Stimulated activated naive CD8-positive, alpha-beta T cell treated with anti-CD3 and anti-CD28 coated beads, Interleukin-15, Interleukin-2, amounts not matched to agents 100 U/mL and 50 U/mL, for 24 hours (primary cell): ENCODE measurements around the gene WNK4.

ENCODE experiments used
- ATAC-seq: fragments of 150-1000 bp; cut with Tn5 transposase; one replicate; pipeline ENCODE4 v1.10.0; 2021
- DNase-seq: peaks from one replicate; pipeline ENCODE4 v3.0.0; 2021

The WNK4 gene

DNA sequence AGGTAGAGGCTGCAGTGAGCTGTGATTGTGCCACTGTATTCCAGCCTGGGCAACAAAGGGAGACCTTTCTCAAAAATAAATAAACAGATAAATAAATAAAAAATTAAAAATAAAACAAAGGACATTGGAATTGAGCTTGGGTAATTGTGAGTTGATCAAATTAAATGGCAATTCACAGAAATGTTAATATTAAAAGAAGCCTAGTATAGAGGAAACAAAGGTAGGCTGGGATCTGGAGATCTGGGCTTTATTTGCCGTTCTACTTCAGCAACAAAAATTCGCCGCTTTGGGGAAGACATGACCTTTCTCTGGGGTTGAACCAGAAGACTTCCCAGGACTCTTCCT, 7.5 kb upstream of the WNK4 start:
- DNase-seq, result no peak
- no peak for ATAC-seq

DNA sequence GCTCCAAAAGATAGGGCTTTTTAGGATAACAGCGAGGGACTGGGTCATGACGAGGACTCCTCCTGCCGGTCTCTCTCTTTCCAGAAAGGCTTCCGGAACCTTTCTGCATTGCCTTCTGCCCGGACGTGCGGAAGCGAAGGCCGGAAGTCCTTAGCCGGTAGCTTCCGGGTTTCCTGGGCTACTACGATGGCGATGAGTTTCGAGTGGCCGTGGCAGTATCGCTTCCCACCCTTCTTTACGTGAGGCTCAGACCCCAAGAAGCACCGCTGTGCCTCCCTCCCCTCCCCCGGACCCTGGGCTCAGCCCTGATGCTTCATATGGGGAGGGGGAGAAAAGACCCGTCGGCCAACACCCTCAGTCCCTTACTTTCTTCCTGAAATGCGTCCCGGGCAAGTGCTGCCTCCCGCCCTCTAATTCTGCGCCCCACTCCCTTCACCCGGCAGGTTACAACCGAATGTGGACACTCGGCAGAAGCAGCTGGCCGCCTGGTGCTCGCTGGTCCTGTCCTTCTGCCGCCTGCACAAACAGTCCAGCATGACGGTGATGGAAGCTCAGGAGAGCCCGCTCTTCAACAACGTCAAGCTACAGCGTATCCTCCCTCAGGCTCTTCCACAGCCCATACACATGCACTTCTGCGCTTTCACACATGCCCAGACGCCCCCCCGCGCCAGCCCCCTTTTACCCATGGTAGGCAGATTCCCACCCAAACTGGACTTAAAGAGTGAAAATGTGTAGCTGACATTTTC, 6.9 kb upstream of the WNK4 start, which contains the start of gene VPS25:
Gene VPS25 (plus strand): TSS at position 160 of the 746 bp plus-strand sequence. CDS start 27 bp downstream, at position 187.
- peak; percentile 95 for ATAC-seq
- DNase-seq, result peak; percentile 80

DNA sequence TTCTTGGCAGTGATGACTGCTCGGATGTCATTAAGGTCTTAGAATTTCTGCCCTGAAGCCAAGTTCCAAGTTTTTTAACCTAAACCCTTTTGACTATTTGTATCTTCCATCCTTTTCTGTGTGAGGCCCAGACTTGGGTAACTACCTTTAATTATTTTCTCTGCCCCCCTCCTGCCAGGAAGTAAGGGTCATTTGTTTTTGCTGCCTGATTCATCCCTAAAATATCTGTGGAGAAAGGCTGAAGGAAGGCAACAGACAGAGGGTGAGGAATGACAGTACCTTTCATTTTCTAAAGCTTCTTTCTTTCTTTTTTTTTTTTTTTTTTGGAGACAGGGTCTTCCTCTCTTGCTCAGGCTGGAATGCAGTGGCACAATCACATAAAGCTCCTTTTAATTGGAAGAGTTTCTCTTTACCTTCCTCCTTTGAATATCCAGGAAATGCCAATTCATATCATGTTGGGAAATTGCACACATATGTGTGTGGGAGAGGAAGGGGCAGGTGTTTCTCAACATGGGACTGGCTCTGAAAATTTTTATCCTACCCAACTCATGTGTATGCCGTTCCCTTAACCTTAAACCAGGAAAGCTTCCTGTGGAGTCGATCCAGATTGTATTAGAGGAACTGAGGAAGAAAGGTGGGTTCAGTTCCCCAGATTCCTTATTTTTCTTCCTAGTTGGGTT, 6.2 kb upstream of the WNK4 start:
- no peak for DNase-seq

DNA sequence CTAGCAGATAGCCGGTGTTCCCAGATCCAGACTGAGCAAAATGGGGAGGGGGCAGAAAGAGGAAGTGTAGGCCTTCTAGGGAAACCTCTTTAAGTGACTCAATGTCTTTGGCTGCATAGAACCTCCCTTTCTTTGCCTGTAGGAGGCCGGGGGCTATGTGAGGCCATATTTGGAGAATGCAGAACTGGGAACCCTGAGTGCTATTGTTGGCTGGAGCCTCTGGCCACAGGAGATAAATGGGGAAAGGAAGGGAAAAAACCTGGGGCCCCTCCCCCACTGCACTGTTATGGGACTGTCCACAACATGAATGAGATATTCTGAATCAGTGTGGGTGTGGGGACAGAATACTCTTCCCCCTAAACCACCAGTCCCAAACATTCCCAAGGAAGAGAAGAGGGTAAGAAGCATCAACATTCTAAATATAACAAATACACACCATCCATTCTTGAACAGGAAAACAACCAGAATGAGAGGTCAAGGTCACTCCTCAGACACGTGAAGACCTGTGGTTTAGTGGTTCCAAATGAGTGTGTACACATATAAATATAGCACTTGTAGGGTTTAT, 4.8 kb upstream of the WNK4 start:
- ATAC-seq, result no peak
- no peak for DNase-seq

More for the DNA sequence above, 6.2 kb upstream of the WNK4 start:
- ATAC-seq, result no peak

DNA sequence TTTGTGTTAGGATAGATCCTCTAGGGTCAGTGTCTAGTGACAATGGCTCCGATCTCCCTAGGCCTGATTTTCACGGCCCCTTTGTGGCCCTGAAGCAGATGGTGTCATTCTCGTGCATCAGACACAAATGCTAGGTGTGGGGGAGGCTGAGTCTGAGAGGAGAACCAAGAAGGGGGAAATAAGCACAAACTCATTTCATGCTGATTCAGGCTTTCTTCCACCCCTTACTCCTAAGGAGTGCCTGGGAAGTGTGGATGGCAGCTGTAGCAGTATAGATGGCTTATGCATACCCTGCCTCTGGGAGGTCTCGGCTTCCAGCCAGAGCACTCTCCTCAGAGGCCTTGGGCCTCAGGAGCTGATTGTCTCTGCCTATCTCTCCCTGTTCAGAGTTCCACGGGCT, 1.8 kb upstream of the WNK4 start:
- ATAC-seq (no peak), DNase-seq (no peak)

DNA sequence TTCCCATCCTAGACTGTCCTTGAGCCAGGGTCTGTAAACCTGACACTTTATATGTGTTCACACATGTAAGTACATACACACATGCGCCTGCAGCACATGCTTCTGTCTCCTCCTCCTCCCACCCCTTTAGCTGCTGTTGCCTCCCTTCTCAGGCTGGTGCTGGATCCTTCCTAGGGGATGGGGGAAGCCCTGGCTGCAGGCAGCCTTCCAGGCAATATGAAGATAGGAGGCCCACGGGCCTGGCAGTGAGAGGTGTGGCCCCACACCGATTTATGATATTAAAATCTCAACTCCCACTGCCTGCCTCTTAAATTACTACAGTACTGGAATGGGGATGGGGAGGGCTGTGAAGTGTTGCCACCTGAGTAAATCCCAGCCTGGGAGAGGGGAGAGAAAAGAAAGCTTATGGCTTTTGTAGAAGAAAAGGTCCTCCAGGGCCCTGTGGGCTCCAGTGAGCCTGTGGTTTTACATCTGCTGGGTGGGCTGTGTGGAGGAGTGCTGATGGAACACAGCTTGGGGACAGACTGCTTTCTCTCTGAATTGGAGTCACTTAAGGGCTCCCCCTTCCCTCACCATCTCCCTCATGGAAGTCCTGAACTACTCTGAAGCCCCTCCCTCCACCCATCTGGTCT, 990 bp upstream of the WNK4 start:
- ATAC-seq (no peak), DNase-seq (no peak)

DNA sequence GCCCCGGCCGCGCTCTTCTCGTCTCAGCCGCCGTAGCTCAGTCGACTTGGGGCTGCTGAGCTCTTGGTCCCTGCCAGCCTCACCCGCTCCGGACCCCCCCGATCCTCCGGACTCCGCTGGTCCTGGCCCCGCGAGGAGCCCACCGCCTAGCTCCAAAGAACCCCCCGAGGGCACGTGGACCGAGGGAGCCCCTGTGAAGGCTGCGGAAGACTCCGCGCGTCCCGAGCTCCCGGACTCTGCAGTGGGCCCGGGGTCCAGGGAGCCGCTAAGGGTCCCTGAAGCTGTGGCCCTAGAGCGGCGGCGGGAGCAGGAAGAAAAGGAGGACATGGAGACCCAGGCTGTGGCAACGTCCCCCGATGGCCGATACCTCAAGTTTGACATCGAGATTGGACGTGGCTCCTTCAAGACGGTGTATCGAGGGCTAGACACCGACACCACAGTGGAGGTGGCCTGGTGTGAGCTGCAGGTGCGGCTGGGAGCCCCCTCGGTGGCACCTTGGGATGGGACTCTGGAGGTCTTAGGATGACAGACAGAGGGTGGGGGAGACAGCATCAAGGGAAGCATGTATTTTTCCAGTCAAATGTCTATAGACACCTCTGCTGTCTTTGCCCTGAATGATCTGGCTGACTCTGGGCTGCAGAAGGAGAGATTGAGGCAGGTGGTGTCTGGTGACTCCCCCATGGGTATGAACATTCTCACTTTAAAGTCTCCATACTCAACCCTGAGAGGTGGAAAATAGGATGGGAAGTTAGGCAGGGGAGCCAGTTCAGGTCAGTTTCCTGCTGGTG, 635 bp downstream of the WNK4 start:
- ATAC-seq, result no peak
- DNase-seq, result no peak

DNA sequence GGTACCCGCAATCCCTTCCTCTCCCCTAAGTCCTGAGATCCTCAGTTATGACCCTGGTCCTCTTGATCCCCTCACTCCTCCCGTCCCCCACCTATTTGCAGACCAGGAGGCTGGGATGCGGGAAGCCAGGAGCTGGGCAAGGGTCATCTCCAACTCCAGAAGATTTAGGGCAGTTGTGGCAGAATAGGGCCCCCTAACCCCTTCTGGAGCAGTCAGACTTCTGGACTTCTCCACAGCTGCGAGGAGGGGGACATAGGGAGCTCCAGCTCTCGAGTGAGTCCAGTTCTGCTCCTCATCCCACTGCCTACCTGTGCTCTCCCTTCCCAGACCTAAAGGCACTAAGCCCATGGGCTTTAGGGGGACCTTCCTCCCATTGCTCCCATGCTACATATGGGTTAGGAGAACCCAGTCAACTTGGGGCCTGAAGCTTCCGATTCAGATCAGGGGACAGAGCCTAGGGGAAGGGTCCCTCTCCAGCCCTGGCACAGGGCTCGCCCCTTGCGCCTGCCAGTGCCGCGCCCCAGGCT, 1.3 kb downstream of the WNK4 start:
- ATAC-seq, result no peak
- DNase-seq, result no peak

DNA sequence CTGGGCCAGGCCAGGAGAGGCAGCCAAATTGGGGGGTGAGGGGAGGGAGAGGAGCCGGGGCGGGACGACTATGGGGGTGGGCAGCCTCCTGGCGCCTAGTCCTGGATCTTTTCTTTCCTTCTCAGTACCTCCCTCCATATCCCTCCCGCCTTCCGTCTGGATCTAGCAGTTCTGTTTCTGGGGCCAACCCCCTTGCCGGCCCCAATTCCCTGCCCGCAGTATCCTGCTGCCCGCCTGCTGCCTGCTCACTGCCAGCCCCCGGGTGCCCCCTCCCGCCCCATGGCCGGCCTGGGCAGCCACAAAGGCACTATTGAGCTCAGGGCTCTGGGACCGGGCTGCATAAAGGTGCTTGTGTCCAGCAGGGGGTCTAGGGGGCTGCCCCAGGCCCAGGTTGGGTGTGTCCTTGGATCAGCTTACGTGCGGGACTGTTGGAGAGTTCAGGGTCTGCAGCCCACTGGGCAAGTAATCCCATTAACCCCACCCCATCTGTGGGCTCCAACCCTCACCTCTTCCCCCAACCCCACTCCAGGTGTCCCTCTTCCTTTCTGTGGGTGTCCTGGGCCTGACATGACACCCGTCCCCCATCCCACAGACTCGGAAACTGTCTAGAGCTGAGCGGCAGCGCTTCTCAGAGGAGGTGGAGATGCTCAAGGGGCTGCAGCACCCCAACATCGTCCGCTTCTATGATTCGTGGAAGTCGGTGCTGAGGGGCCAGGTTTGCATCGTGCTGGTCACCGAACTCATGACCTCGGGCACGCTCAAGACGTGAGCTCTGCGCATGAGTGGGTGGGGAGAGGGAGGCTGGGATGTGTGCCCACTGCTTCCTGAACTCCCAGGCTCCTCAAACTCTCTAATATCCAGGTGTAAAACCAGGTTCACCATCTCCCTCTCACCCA, 2.0 kb downstream of the WNK4 start:
- no peak for DNase-seq
- no peak for ATAC-seq

DNA sequence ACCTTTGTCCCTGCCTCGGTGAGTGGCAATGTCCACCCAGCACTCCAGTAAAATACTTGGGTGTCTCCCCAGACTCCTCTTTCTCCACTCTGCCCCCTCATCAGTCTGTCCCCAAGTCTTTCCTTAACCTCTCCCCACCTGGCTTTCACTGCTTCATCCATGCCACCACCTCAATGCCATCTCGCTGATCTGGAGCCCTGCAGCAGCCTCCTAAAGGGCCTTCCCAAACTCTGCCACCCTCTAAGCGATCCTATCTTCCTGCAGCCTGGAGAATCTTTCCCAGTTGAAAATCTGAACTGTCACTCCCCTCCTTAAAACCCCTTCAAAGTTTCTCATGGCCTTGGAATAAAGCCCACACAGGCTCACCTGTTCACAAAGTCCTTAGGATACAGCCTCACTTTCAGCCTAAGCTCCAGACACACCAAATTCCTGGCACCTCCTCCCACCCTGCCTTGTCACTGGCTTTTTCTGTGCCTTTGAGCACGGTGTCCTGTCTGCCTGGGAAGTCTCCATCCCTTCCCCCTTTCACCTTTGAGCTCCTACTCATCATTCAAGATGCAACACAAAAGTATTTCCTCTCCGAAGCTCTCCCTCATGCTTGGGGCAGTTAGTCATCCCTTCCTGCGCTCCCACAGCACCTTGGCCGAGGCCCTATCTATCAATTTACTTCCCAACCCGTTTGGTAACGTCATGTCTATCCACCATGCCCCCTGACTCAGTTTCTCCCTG, 2.8 kb downstream of the WNK4 start:
- no peak for DNase-seq
- ATAC-seq, result no peak

DNA sequence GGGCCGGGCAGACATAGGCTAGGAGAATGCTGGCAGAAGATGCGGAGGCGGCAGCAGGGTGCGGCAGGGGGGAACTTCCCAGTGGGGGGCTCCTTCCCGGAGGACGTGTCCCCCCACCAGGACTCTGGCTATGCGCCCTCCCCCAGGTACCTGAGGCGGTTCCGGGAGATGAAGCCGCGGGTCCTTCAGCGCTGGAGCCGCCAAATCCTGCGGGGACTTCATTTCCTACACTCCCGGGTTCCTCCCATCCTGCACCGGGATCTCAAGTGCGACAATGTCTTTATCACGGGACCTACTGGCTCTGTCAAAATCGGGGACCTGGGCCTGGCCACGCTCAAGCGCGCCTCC, 3.4 kb downstream of the WNK4 start:
- ATAC-seq (no peak), DNase-seq (no peak)

DNA sequence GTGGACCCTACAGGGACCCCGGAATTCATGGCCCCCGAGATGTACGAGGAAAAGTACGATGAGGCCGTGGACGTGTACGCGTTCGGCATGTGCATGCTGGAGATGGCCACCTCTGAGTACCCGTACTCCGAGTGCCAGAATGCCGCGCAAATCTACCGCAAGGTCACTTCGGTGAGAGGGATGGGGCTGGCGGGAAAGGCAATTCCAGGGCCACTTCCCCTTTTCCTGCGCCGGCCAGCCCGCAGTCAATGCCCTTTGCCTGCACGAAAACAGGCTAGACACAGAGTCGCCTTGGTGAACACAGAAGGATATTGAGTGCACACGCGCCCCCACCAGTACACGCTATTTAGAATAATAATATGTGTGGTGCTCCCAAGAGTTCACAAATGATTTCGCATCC, 4.0 kb downstream of the WNK4 start:
- ATAC-seq, result no peak
- no peak for DNase-seq

DNA sequence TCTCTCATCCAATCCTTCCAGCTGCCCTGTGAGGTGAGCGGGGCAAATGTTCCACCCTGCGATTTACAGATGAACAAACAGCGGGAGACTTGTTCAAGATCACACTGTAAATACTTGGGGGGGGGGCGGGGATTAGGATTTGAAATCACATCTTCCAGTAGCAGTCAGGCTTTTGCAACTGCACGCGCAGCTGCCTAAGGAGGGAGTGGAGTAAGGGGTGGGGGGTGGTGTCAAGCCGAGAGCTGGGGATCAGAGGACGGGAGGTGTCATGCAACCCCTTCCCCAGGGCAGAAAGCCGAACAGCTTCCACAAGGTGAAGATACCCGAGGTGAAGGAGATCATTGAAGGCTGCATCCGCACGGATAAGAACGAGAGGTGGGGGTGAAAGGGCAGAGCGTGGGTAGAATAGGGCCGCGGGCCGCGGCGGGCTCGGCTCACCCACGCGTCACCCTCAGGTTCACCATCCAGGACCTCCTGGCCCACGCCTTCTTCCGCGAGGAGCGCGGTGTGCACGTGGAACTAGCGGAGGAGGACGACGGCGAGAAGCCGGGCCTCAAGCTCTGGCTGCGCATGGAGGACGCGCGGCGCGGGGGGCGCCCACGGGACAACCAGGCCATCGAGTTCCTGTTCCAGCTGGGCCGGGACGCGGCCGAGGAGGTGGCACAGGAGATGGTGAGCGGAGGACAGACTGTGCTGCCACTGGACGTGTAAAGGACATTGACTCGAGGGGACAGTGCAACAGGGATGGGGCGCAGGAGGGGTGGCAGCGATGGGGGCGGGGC, 4.6 kb downstream of the WNK4 start:
- ATAC-seq (no peak), DNase-seq (no peak)

DNA sequence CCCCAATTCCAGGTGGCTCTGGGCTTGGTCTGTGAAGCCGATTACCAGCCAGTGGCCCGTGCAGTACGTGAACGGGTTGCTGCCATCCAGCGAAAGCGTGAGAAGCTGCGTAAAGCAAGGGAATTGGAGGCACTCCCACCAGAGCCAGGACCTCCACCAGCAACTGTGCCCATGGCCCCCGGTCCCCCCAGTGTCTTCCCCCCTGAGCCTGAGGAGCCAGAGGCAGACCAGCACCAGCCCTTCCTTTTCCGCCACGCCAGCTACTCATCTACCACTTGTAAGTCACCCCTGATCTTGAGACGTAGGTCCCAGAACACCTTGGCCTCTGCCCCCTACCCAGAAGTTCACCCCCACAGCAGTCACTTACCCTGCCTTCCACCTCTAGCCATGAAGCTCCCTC, 6.9 kb downstream of the WNK4 start:
- ATAC-seq (no peak), DNase-seq (no peak)

DNA sequence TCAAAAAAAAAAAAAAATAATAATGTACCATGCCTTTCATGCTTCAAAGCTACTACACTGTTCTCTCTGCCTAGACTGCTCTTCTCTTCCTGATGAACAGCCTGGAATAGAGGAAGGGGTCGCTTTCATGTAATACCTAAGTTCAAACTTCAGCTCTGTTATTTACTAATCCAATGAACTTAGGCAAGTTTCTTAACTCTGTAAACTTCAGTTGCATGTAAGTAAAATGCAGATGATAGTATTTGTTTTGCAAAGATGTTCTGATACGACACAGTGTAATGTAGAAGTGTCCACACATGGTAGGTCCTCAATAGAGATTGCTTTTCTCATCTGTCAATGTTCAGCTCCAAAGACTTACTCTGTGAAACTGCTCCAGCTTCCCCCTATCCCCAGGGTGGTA, 11.5 kb downstream of the WNK4 start:
- ATAC-seq, result no peak
- no peak for DNase-seq

DNA sequence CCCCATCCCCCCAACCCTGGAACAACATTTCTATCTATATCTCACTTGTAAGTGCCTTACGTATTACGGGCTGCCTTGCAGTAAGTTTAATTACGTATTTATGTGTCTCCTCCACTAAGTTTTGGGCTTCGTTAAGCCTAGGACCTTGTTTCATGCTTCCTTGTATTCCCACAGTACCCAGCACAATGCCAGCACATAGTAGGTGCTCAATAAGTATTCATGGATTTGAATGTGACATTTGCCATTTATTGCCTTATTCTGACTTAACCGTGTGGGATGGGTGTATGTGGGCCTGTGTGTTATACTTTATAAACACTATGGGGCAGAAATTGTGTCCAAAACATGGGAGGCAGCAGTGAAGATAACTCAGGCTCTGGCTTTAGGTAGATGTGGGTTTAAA, 12.1 kb downstream of the WNK4 start:
- ATAC-seq, result no peak
- no peak for DNase-seq

DNA sequence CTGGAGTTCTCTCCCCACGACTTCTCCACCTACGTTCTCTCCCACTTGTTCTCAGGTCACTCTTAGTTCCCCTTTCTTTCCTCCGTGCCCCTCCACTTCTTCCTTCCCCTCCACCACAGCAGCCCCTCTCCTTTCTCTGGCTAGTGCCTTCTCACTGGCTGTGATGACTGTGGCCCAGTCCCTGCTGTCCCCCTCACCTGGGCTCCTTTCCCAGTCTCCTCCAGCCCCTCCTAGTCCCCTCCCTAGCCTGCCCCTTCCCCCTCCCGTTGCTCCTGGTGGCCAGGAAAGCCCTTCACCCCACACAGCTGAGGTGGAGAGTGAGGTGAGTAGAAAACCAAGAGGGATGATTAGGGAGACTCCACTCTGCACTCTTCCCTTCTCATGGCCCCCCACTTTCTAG, 14.7 kb downstream of the WNK4 start:
- ATAC-seq, result no peak
- DNase-seq, result no peak

DNA sequence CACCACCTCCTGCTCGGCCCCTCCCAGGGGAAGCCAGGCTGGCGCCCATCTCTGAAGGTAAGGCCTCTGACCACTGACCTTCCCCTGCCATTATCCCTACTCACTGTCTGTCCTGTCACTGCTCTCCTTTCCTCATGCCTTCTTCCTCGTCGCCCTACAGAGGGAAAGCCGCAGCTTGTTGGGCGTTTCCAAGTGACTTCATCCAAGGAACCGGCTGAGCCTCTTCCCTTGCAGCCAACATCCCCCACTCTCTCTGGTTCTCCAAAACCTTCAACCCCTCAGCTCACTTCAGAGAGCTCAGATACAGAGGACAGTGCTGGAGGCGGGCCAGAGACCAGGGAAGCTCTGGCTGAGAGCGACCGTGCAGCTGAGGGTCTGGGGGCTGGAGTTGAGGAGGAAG, 15.1 kb downstream of the WNK4 start:
- no peak for ATAC-seq
- no peak for DNase-seq

DNA sequence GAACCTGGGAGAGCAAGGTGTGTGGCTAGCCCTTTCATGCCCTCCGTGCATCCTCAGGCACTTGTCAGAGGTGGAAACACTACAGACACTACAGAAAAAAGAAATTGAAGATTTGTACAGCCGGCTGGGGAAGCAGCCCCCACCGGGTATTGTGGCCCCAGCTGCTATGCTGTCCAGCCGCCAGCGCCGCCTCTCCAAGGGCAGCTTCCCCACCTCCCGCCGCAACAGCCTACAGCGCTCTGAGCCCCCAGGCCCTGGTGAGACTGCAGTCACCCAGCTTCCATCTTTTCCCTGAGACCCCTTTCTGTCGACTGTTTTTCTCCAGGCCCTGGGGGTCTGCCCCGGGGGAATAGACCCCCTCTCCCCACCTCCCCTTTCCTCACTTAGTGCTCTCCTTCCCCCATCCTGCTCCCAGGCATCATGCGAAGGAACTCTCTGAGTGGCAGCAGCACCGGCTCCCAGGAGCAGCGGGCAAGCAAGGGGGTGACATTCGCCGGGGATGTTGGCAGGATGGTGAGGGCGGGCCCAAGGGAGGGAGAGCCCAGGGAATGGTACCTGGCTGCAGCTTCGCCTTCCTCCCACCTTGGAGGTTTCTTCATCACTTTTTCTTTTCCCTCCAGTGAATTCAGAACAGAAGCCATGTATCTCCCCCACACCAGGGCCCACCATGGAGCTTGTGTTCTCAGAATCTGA, 15.8 kb downstream of the WNK4 start:
- ATAC-seq (no peak), DNase-seq (no peak)
